Kidney capillary endothelial cell (primary cell): ENCODE results near the gene MEGF9.

Experiments used
- DNase-seq: peaks from one replicate; pipeline ENCODE4 v3.0.0-alpha.2; 2018; ENCODE audit warnings: low spot score

MEGF9 gene

DNA sequence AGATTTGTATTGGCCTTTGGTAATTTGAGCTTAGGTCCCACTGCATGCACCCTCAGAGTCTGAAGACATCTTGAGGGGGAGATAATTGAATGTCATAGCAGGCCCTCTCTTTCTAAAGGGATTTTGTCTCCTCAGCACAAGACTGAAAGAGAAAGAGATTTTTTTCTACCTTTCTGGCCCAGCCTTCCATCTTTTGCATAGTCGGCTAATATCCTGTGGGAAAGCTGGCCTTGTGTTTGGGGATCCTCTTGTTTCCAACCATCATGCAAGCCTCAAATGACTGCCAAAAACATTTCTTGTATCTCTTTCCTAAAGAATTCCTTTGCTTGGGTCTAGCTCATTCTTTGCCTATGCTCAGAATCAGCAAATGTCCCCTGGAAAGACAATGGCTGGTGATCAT lies 92.3 kb downstream of the MEGF9 start:
- DNase-seq = no peak

DNA sequence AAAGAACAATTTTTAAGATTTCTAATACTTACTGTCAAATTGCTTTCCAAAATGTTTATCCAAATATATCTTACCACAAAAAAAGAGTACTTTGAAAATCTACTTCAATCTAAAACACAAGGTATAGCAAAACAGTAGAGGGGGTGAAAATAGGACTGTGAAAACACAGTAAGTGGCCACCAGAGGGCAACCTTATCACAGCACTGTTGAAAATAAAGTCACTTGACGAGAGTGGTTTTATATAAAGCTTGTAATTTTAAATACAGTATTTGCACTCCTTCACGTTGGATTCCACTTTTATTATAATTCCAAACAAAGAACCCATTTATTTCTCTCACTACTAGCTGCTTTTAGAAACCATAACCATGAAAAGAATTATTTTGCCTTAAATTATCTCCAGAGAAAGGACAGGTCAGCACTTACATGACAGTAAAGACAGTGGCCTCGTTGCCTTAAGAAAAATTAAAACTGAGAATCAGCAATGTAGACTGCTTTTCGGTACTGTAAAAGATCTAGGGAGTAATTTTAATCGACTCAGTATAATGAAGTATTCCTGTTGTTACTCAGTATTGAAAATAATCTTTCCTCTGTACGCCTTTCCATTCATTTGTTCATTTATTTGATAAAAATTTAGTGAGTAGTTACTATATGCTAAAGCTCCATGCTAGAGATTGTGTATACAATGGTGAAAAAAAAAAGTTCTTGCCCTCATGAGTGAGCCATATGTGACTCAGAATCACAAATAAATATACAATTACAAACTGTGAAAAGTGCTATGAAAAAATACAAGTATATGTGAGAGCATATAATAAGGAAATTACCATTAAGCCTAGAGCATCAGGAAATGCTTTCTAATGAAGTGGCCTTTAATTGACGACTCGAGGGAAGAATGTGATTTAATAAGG lies 94.3 kb downstream of the MEGF9 start:
- DNase-seq = peak; percentile 62

DNA sequence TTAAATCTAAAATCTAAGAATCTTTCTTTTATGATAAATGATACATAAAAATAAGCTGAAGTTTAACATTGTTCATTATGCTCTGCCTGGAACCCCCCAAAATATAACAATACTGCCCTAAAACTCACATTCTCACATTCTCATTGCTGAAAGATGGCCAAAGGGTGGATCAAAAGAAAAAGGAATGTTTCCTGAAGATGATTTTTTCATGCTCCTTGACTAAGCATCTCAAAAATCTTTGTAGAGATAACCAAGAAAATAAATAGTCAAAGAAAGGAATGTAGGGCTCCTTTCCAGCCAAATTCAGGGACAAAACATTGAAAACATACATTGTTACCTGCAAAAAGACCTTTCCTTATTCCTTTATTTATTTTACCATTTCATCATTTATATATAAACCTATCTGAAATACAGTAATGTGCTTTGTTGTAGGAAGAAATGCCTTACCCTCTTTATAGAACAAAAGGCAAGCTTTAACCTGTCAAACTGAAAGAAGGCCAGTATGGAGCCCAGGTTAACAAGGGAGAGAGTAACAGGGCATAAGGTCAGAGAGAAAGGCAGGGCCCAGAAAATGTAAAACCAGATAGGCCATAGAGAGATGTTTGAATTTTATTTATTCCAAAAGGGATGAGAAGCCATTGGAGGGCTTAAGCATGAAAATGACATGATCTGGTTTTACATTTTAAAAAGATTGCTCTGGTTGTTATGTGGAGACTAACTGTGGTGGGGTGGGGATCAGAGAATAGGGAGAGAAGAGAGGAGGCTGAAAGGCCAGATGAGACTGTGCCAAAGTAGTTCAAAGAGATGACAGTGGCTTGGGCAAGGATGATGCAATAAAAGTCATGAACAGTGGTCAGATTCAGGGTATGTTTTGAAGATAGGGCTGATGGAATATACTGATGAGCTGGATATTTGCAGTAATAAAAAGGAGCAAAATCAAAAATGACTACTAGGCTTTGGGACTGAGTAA lies 97.0 kb downstream of the MEGF9 start:
- DNase-seq = no peak

DNA sequence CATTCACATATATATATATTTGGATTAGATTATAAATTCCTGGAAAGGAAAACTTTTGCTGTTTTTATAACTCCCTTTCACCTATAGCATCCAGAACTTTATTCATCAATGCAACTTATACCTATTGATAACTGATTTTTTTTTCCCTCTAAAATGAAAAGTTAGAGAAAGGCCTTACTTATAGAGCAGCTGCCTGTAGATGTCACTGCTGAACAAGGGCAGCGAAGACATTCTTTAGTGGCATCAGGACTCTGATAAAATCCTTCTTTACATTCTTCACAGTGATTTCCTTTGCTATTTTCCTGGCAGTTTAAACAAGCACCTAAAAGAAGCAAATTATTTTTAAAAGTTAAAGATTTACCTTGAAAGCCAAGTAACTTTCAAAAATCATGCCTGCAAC lies 102.1 kb downstream of the MEGF9 start:
- DNase-seq = no peak

DNA sequence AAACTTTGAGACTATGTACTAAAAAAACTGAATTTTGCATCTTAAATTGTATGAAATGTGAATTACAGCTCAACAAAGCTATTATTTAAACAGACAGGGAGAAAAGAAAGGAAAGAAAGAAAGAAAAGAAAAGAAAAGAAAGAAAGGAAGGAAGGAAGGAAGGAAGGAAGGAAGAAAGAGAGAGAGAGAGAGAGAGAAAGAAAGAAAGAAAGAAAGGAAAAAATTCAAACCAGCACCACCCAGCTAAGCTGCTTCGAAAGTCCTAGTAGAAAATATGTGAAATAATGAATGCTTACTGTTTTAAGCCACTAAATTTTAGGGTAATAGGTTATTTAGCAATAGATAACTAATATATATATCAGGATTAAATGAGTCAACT lies 102.6 kb downstream of the MEGF9 start:
- no peak for DNase-seq

DNA sequence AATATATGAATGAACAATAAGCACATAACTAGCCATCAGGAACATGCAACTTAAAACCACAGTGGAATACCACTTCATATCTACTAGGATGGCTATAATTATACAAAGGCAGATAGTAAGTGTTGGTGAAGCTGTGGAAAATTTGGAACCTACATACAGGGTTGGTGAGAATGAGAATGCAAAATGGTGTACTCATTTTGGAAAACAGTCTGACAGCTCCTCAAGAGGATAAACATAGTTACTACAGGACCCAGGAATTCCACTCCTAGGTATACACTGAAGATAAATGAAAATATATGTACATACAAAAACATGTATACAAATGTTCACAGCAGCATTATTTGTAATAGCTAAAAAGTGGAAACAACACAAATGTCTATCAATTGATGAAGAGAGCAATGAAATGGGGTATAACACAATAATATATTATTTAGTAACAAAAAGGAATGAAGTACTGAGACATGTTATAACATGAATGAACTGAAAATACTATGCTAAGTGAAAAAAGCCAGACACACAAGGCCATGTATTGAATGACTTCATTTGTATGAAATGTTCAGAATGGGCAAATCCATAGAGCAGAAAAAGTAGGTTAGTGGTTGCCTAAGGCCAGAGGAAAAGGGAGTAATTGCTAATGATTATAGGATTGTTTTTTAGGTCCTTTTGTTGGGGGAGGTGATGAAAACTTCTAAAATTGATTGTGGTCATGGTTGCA lies 103.1 kb downstream of the MEGF9 start:
- no peak for DNase-seq

DNA sequence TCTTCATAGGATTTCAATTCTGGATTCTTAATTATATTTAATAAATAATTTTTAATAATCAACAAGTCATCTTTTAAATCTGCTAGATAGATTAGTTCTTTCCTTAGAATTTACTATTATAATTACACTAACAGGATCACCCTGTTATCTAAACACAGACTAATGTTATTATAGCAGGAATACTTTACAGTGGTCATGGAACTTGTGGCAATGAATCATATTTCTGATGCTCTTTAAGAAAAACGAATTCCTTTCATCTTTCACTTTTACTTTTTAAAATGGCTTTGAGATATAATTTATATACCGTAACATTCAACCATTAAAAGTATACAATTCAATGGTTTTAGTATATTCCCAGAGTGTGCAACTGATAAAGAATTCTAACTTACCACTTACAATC lies 104.6 kb downstream of the MEGF9 start:
- DNase-seq = no peak

DNA sequence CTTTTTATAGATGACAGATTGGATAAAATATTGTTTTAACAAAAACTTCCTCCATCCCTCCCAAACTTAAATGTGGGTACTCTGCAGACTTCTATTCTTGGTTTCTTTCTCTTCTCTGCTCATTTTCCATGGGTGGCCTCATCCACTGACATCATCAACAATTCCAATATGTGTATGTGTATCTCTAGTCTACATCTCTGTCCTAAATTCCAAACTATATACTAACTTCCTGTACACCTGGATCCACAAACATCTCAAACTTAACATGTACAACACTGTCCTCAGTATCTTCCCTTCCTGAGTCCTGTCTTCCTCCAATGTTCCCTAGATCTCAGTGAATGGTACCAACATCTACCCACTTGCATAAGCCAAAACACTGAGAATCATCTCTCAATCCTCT lies 105.8 kb downstream of the MEGF9 start:
- no peak for DNase-seq

DNA sequence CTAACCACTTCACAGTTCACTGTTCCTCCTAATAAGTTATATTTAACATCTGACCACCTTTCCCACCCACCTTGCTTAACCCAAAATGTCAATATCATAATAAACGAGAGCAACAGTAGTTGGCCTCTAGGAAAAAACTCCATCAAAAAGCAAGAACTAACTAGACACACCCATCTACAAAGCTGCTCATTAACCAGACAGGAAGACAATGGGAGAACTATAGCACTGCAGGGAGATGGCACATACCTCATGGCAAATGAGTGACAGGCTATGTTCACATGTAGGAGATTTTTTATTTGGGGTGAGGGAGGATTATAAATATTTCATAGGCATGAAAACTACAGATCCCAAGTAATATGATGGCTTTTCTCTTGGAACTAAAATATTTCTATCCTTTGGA lies 110.7 kb downstream of the MEGF9 start:
- DNase-seq = no peak

DNA sequence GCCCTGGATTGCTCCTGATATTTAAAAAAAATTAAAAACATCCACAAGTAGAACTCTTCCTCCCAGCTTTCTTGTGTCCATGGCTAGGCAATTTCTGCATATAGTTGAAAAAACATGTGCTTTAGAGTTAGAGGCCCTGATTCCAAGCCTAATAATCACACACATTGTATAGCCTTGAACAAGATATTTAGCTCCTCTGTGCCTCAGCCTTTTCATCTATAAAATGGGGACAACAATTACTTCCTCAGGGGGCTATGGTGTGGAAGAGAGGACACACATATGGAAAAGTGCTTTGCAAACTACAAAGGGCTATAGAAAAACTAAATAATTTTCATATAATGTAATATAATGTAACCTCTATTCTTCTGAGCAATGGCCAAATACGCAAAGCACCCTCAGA lies 111.3 kb downstream of the MEGF9 start:
- no peak for DNase-seq

DNA sequence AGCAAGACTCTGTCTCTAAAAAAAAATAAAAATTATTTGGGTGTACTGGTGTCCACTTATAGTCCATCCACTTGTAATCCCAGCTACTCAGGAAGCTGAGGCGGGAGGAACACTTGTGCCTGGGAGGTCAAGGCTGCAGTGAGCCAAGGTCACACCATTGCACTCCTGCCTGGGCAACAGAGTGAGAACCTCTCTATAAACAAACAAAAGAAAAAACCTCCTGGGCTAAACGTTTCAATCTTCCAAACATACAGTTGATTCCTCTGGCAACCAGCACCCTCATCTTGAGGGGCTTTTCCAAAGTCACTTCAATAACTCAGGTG lies 120.4 kb downstream of the MEGF9 start:
- DNase-seq = no peak

DNA sequence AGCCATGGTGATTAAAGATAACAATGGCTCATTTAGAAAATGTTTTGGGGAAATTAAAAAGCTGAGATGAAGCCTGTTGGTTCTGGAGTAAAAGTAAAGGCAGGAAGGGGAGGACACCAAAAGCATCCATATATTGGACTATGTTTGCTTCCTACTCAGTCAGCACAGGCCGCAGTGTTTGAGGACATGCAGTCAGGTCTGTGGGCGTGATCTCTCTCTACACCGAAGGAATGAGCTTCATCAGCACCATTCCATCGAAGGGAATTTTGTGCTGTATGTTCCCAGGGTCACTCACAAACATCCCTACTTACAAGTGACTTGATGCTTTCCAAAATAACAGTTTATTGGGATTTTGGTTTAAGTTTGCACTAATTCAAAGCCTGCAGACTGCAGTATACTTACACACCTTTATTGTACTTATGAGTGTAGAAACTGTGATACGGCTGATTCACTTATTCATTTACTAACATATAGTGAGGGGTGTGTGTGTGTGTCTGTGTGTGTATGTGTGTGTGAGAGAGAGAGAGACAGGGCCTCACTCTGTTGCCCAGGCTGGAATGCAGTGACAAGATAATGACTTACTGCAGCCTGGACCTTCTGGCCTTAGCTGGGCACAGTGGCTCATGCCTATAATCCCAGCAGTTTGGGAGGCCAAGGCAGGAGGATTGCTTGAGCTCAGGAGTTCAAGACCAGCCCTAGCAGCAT lies 120.9 kb downstream of the MEGF9 start:
- DNase-seq = no peak

DNA sequence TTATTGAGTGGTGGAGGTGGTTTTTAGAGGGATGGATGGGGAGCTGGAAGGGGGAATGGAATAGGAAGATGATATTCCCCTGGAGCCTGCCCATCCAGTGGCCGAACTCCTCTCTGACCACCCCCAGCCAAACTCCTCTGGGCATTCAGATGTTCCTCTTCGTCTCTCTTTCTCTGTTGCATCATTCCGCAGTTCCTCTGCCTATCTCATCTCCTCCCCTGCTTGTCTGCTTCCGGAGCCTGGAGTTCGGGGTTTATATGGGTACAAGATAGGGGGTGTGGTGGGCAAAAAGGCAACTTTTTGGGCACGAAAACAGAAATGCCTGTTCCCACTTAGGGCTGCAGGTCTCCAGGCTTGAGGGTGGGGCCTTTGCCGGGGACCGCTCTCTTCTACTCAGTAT lies 122.1 kb downstream of the MEGF9 start:
- no peak for DNase-seq

DNA sequence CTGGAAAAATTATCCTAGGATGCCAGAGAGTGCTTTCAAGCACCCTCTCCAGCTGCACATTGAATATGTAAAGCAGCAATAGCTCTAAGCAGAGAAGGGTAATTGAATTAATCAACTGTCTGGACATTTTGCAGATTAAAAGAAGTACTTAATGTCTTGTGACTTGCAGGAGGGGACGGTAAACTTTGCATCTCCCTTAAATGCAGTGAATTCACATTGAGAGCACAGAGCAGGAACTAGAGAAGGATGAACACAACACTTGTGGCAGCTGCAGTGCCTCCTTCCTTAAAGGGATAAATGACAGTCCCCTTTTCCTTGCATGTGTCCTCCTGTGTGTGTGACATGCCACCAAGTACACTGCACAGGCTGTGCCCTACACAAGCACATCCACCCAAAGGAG lies 126.9 kb downstream of the MEGF9 start:
- no peak for DNase-seq

DNA sequence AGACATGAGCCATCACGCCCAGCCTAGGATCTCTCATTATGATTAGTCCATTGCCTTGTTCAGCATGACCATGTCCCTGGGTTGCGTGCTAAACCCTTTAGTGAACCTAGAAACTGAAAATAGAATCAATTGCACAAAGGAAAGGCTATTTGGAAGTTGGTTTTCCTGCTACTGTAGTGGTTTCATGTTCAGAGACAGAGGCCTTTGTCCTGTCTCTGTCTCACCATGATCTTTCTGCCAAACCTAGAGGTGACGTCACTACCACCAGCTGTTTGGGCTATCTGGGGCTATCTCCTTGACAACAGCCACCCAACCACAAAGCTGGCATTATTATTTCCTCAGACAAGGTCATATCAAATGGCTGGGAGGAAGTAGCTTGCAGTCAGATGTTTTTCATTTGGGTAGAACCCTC lies 130.3 kb downstream of the MEGF9 start:
- peak; percentile 78 for DNase-seq

DNA sequence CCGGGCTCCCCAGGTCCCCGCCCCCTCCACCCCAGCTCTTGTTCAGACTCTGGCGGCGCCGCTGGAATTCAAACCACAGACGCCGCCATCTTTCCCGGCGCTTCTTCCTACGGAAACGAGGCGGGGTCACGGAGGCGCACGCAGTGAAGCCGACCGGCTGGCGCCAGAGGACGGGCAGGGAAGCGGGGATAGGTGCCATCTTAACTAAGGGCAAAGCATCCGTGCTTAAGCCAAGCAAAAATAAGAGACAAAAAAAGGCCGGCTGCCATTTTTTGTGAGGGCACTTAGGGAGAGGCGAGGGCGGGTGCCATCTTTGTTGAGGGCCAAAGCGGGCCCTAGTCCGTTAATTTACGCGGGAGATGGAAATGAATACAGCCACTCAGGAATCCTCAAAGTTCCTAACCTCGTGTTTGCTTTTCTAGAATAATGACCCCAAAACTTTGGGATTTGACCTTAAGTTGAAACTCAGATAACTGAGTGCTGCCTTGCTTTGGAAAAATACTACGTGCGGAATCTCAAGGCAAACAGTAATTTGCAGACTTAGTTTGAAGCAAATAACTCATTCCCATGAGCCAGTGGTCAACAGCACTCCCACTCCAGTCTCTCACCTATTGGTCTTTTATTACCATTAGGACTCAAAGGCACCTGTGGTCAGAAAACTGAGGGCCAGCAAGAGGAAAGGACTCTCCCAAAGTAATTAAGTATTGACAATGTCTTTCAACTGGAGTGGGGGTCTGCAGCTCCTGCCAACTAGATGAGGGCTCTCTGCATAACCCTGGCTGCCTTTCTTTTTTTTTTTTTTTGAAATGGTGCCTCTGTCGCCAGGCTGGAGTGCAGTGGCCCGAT lies 134.0 kb downstream of the MEGF9 start, which contains the start of gene CDK5RAP2:
Gene CDK5RAP2, minus strand, starts transcription at position 117 of the 846 bp plus-strand sequence. CDS start 189 bp downstream, outside the sequence.
- DNase-seq = peak; percentile 98

DNA sequence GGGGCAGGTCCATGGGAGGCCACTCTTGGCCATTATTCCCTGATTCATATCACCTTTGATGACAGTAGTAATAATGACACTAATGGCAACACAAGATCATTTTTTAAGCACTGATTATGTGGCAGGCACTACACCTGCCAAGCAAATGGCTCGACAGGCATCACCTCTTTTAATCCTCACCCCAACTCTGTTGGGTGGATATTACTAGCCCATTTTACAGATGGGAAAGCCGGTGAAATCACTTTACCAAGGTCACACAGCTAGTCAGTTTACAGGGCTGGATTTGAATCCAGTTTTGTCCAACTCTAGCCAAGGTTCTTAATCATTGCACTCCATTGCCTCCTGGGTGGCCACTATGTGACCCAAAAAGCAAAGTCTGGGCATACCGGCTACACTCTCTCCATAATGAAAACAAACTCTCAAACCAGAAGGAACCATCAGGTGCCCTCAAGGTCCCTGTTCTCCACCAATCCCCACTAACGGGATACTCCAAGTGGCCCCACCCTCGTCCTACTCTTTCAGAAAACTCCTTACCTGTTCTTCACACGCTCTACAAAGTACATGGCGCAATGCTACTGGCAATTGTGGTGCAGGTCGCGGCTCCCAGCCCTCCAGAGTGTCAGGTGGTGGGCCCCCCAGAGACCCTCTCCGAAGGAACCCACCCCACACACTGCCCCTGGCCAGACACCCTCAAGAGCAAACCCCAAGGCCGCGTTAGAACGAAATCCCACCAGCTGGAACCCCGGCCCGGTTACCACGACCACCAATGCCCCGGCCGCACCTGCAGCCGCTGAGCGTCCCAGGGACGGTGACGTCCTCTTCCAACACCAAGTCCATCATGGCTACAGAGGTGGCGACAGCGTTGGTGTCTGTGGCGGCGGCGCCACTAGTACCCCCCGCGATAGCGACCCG lies 134.9 kb downstream of the MEGF9 start:
- peak; percentile 3 for DNase-seq

DNA sequence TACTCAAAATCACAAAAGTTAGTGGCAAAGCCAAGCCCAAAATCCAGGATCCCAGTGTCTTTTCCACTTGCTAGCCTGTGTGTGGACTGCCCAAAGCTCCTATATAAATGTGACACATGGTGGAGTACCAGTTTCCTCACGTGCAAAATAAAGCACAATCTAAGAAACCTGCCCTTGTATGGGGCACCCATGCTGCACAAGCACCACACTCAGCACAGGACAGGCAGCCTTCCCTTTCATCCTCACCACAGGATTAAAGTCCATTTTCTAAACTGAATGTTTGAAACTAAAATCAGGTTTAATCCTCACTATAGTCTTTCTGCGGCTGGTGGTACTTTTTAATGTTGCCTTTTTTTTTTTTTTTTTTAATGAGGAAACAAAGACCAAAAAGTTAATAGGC lies 139.8 kb downstream of the MEGF9 start:
- no peak for DNase-seq

DNA sequence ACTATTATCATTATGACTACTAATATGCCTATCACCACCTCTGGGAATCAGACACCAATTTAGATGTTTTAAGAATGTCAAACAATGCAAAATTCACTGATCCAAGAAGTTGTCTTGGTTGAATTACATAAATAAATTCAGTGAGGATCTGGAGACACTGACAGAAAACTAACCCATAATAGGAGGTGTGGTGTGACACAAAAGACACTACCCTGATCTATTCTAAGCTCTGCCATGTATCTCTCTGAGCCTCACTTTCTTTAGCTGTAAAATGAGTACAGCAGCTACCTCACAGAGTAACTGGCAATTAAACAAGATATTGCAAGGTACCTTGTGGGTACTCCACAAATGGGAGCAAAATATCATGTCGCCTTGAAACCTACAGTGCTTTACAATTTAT lies 141.8 kb downstream of the MEGF9 start:
- DNase-seq = no peak
